ENCODE measurements around the gene PDK3. TPM values are rescaled to one million over a fixed set of nuclear protein-coding genes. Genes with fewer than 3 reads are reported as not detected.

The PDK3 gene
- total RNA-seq, 1 experiment from 2014 or later = 22.6 TPM

- BruUV-seq (replicated peaks) = no TSS peak
- Histone ChIP-seq H3K9me3 (ENCODE audit: low read length) (no peaks in the 10 kb centered on the region), H3K4me2 (ENCODE audit: low read length) (peak overlapping the region; percentile 26), H3K27ac (ENCODE audit: low read length) (peak overlapping the region; percentile 58), H3K27me3 (ENCODE audit: low read length) (no peaks in the 10 kb centered on the region), H3K79me2 (ENCODE audit: low read length) (0 out of 2 replicates have a peak, but pooled peaks cover 4% of the 10 kb centered on the region), H2AFZ (ENCODE audit: low read length) (no peak overlapping the region), H3F3A (ENCODE audit: low read length, unreplicated experiment) (no peaks in the 10 kb centered on the region), H4K20me1 (ENCODE audit: low read length) (no peaks in the 10 kb centered on the region), H3K4me1 (ENCODE audit: insufficient read depth, low read length) (peaks cover 11% of the 10 kb centered on the region), H3K9me2 (replicated peaks; ENCODE audit: low read length) (no peaks in the 10 kb centered on the region), H3K4me3 (ENCODE audit: low read length) (no peak overlapping the region), H3K36me3 (ENCODE audit: low read depth, low read length) (no peaks in the 10 kb centered on the region), H3K9ac (ENCODE audit: low read length) (no peak overlapping the region)
- ChIA-PET CTCF (no interaction called here), POLR2A (ENCODE audit: unreplicated experiment) (no interaction called here)
- intact Hi-C loops (cut with micrococcal nuclease) = no loop called here
- DNase-seq = peak; percentile 24
- no peak for ATAC-seq
- TF ChIP-seq EZH2phosphoT487 (IDR thresholded peaks at IDR 0.05; ENCODE audit: borderline replicate concordance, low read length) = no peak
- TF ChIP-seq, protein P1, sequence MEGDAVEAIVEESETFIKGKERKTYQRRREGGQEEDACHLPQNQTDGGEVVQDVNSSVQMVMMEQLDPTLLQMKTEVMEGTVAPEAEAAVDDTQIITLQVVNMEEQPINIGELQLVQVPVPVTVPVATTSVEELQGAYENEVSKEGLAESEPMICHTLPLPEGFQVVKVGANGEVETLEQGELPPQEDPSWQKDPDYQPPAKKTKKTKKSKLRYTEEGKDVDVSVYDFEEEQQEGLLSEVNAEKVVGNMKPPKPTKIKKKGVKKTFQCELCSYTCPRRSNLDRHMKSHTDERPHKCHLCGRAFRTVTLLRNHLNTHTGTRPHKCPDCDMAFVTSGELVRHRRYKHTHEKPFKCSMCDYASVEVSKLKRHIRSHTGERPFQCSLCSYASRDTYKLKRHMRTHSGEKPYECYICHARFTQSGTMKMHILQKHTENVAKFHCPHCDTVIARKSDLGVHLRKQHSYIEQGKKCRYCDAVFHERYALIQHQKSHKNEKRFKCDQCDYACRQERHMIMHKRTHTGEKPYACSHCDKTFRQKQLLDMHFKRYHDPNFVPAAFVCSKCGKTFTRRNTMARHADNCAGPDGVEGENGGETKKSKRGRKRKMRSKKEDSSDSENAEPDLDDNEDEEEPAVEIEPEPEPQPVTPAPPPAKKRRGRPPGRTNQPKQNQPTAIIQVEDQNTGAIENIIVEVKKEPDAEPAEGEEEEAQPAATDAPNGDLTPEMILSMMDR (conservative IDR thresholded peaks at IDR 0.05; ENCODE audit: low read depth, low read length) = no peak
- TF ChIP-seq EZH2 (IDR thresholded peaks at IDR 0.05; ENCODE audit: low read length, unreplicated experiment) = no peak
Measured at GRCh38 chrX:24480400-24480865, 15.3 kb downstream of the PDK3 start.

DNA sequence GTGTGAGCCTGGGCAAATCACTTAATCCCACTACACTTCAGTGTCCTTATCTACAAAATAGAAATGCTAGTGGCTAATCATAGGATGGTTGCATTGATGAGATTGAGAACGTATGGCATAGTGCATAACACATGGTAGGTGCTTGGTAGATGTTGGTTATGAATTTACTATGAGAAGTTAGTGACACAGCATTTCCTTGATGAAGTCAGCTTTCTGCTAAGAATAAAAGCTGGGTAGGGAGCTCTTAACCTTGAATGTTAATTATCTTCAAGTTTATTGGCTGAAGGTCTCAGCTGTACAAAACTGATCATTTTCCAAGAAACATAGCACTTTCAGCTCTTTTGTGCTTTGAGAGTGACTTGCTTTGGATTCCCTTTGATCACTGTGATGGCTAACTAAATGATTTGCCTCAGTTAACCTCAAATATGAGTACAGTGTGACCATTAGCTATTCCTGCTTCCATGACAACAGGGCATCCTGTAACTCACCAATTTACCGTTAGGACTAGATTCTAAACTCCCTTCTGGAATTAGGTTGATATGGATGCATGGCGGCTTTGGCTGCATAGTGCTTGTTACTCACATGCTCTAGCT is 17.8 kb downstream of the PDK3 start:
- H2AFZ ChIP-seq (ENCODE audit: low read length) = no peak overlapping the region
- no peaks in the 10 kb centered on the region for H3K36me3 ChIP-seq (ENCODE audit: low read depth, low read length)
- H3K27me3 ChIP-seq (ENCODE audit: low read length) = no peaks in the 10 kb centered on the region
- H3K9ac ChIP-seq (ENCODE audit: low read length) = no peak overlapping the region
- H3K9me3 ChIP-seq (ENCODE audit: low read length) = no peaks in the 10 kb centered on the region
- no peaks in the 10 kb centered on the region for H3K9me2 ChIP-seq (replicated peaks; ENCODE audit: low read length)
- ATAC-seq (no peak), DNase-seq (no peak)
- no peak overlapping the region for H3K27ac ChIP-seq (ENCODE audit: low read length)
- ChIA-PET CTCF (no interaction called here), POLR2A (ENCODE audit: unreplicated experiment) (no interaction called here)
- intact Hi-C loops (cut with micrococcal nuclease) = no loop called here
- no peaks in the 10 kb centered on the region for H4K20me1 ChIP-seq (ENCODE audit: low read length)
- no TSS peak for BruUV-seq (replicated peaks)
- H3K4me1 ChIP-seq (ENCODE audit: insufficient read depth, low read length) = peaks cover 11% of the 10 kb centered on the region
- TF ChIP-seq, protein P1 (conservative IDR thresholded peaks at IDR 0.05; ENCODE audit: low read depth, low read length) = no peak
- no peak for TF ChIP-seq EZH2 (IDR thresholded peaks at IDR 0.05; ENCODE audit: low read length, unreplicated experiment)
- 0 out of 2 replicates have a peak, but pooled peaks cover 4% of the 10 kb centered on the region for H3K79me2 ChIP-seq (ENCODE audit: low read length)
- no peaks in the 10 kb centered on the region for H3F3A ChIP-seq (ENCODE audit: low read length, unreplicated experiment)
- H3K4me2 ChIP-seq (ENCODE audit: low read length) = no peak overlapping the region
- no peak overlapping the region for H3K4me3 ChIP-seq (ENCODE audit: low read length)

DNA sequence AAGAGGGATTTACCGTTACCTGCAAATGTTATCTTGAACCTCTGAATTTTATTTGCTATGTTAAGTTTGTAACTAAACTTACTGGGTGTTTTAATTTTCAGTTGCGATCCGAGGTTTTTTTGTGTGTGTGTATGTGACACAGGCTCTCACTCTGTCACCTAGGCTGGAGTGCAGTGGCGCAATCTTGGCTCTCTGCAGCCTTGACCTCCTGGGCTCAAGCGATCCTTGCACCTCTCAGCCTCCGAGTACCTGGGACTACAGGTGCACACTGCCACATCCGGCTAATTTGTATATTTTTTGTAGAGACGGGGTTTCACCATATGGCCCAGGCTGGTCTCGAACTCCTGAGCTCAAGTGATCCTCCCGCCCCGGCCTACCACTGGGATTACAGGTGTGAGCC is 18.5 kb downstream of the PDK3 start:
- H3K79me2 ChIP-seq (ENCODE audit: low read length) = 0 out of 2 replicates have a peak, but pooled peaks cover 4% of the 10 kb centered on the region
- no peaks in the 10 kb centered on the region for H3F3A ChIP-seq (ENCODE audit: low read length, unreplicated experiment)
- H3K4me3 ChIP-seq (ENCODE audit: low read length) = no peak overlapping the region
- DNase-seq = no peak
- no TSS peak for BruUV-seq (replicated peaks)
- peaks cover 11% of the 10 kb centered on the region for H3K4me1 ChIP-seq (ENCODE audit: insufficient read depth, low read length)
- H3K36me3 ChIP-seq (ENCODE audit: low read depth, low read length) = no peaks in the 10 kb centered on the region
- H3K27me3 ChIP-seq (ENCODE audit: low read length) = no peaks in the 10 kb centered on the region
- H3K27ac ChIP-seq (ENCODE audit: low read length) = no peak overlapping the region
- intact Hi-C loops (cut with micrococcal nuclease) = no loop called here
- no peak overlapping the region for H3K9ac ChIP-seq (ENCODE audit: low read length)
- H2AFZ ChIP-seq (ENCODE audit: low read length) = no peak overlapping the region
- H3K9me3 ChIP-seq (ENCODE audit: low read length) = no peaks in the 10 kb centered on the region
- no peaks in the 10 kb centered on the region for H3K9me2 ChIP-seq (replicated peaks; ENCODE audit: low read length)
- CTCF ChIA-PET = no interaction called here
- H3K4me2 ChIP-seq (ENCODE audit: low read length) = no peak overlapping the region
- TF ChIP-seq, protein P1 (conservative IDR thresholded peaks at IDR 0.05; ENCODE audit: low read depth, low read length) = no peak
- no peak for TF ChIP-seq EZH2 (IDR thresholded peaks at IDR 0.05; ENCODE audit: low read length, unreplicated experiment)
- no peak for TF ChIP-seq EZH2phosphoT487 (IDR thresholded peaks at IDR 0.05; ENCODE audit: borderline replicate concordance, low read length)
- no peak for ATAC-seq
- no peaks in the 10 kb centered on the region for H4K20me1 ChIP-seq (ENCODE audit: low read length)
- POLR2A ChIA-PET (ENCODE audit: unreplicated experiment) = no interaction called here
